ENCODE measurements around the gene COL25A1. TPM values are rescaled to one million over a fixed set of nuclear protein-coding genes. Genes with fewer than 3 reads are reported as not detected.

The COL25A1 gene
- total RNA-seq, 1 experiment from 2014 or later: not detected

GRCh38 chr4:108933046-108933445 is 369.4 kb downstream of the COL25A1 start:
- Mint-ChIP-seq H3K4me1 (ENCODE audit: low read depth, unreplicated experiment) (no peaks in the 10 kb centered on the region), H3K9me3 (ENCODE audit: low read depth, unreplicated experiment) (no peaks in the 10 kb centered on the region), H3K36me3 (ENCODE audit: insufficient read depth, unreplicated experiment) (no peaks in the 10 kb centered on the region), H3K27me3 (ENCODE audit: unreplicated experiment) (no peaks in the 10 kb centered on the region), H3K4me3 (ENCODE audit: low read depth, unreplicated experiment) (no peak overlapping the region), H3K27ac (ENCODE audit: unreplicated experiment) (no peak overlapping the region)
- TF ChIP-seq CTCF (IDR thresholded peaks at IDR 0.05; ENCODE audit: unreplicated experiment): no peak
- intact Hi-C loops (cut with micrococcal nuclease; ENCODE audit: unreplicated experiment): no loop called here
- CTCF ChIA-PET: no interaction called here
- no peak for DNase-seq
- no TSS peak for BruUV-seq (replicated peaks)

- Mint-ChIP-seq H3K27me3 (ENCODE audit: unreplicated experiment) (no peaks in the 10 kb centered on the region), H3K27ac (ENCODE audit: unreplicated experiment) (no peak overlapping the region), H3K4me3 (ENCODE audit: low read depth, unreplicated experiment) (no peak overlapping the region), H3K4me1 (ENCODE audit: low read depth, unreplicated experiment) (no peaks in the 10 kb centered on the region), H3K9me3 (ENCODE audit: low read depth, unreplicated experiment) (no peaks in the 10 kb centered on the region), H3K36me3 (ENCODE audit: insufficient read depth, unreplicated experiment) (no peaks in the 10 kb centered on the region)
- DNase-seq: no peak
- BruUV-seq (replicated peaks): no TSS peak
- CTCF ChIA-PET: no interaction called here
- intact Hi-C loops (cut with micrococcal nuclease; ENCODE audit: unreplicated experiment): no loop called here
- TF ChIP-seq CTCF (IDR thresholded peaks at IDR 0.05; ENCODE audit: unreplicated experiment): no peak
Observed at GRCh38 chr4:108931926-108932325, 370.5 kb downstream of the COL25A1 start.

GRCh38 chr4:108930186-108930585 is 372.3 kb downstream of the COL25A1 start:
- CTCF ChIA-PET: no interaction called here
- Mint-ChIP-seq H3K27me3 (ENCODE audit: unreplicated experiment) (no peaks in the 10 kb centered on the region), H3K9me3 (ENCODE audit: low read depth, unreplicated experiment) (no peaks in the 10 kb centered on the region), H3K4me1 (ENCODE audit: low read depth, unreplicated experiment) (no peaks in the 10 kb centered on the region), H3K4me3 (ENCODE audit: low read depth, unreplicated experiment) (no peak overlapping the region), H3K27ac (ENCODE audit: unreplicated experiment) (no peak overlapping the region), H3K36me3 (ENCODE audit: insufficient read depth, unreplicated experiment) (no peaks in the 10 kb centered on the region)
- TF ChIP-seq CTCF (IDR thresholded peaks at IDR 0.05; ENCODE audit: unreplicated experiment): no peak
- intact Hi-C loops (cut with micrococcal nuclease; ENCODE audit: unreplicated experiment): no loop called here
- BruUV-seq (replicated peaks): no TSS peak
- no peak for DNase-seq

- Mint-ChIP-seq H3K4me1 (ENCODE audit: low read depth, unreplicated experiment) (no peaks in the 10 kb centered on the region), H3K4me3 (ENCODE audit: low read depth, unreplicated experiment) (no peak overlapping the region), H3K36me3 (ENCODE audit: insufficient read depth, unreplicated experiment) (no peaks in the 10 kb centered on the region), H3K9me3 (ENCODE audit: low read depth, unreplicated experiment) (no peaks in the 10 kb centered on the region), H3K27me3 (ENCODE audit: unreplicated experiment) (no peaks in the 10 kb centered on the region), H3K27ac (ENCODE audit: unreplicated experiment) (no peak overlapping the region)
- CTCF ChIA-PET: no interaction called here
- no peak for DNase-seq
- TF ChIP-seq CTCF (IDR thresholded peaks at IDR 0.05; ENCODE audit: unreplicated experiment): no peak
- intact Hi-C loops (cut with micrococcal nuclease; ENCODE audit: unreplicated experiment): no loop called here
- BruUV-seq (replicated peaks): no TSS peak
Observed at GRCh38 chr4:108926781-108927180, 375.7 kb downstream of the COL25A1 start.

- intact Hi-C loops (cut with micrococcal nuclease; ENCODE audit: unreplicated experiment): no loop called here
- Mint-ChIP-seq H3K27ac (ENCODE audit: unreplicated experiment) (no peak overlapping the region), H3K4me3 (ENCODE audit: low read depth, unreplicated experiment) (no peak overlapping the region), H3K36me3 (ENCODE audit: insufficient read depth, unreplicated experiment) (no peaks in the 10 kb centered on the region), H3K4me1 (ENCODE audit: low read depth, unreplicated experiment) (no peaks in the 10 kb centered on the region), H3K9me3 (ENCODE audit: low read depth, unreplicated experiment) (no peaks in the 10 kb centered on the region), H3K27me3 (ENCODE audit: unreplicated experiment) (no peaks in the 10 kb centered on the region)
- CTCF ChIA-PET: no interaction called here
- no peak for DNase-seq
- no TSS peak for BruUV-seq (replicated peaks)
- TF ChIP-seq CTCF (IDR thresholded peaks at IDR 0.05; ENCODE audit: unreplicated experiment): no peak
Observed at GRCh38 chr4:108926061-108926460, 376.4 kb downstream of the COL25A1 start.
